GM18909 (cell line): ENCODE results near the gene IBA57.

Experiments
- ATAC-seq: cut with Tn5 transposase; IDR thresholded peaks from one replicate; pipeline ENCODE4 v1.9.1; 2021; ENCODE audit warnings: mild to moderate bottlenecking; ENCODE audit not compliant: unreplicated experiment, poor library complexity

The IBA57 gene

GRCh38 chr1:228144193-228144992, 21.2 kb upstream of the IBA57 start:
- ATAC-seq = no peak

- ATAC-seq = no peak
Measured at GRCh38 chr1:228144993-228145343, 20.6 kb upstream of the IBA57 start.

- ATAC-seq = no peak
Measured at GRCh38 chr1:228145463-228146416, 19.9 kb upstream of the IBA57 start.

- ATAC-seq = no peak
Measured at GRCh38 chr1:228146417-228147150, 19.0 kb upstream of the IBA57 start.

GRCh38 chr1:228147151-228147693, 18.4 kb upstream of the IBA57 start:
- no peak for ATAC-seq

- ATAC-seq = no peak
Measured at GRCh38 chr1:228147768-228148167, 17.8 kb upstream of the IBA57 start.

- no peak for ATAC-seq
Measured at GRCh38 chr1:228148196-228148861, 17.3 kb upstream of the IBA57 start.

- no peak for ATAC-seq
Measured at GRCh38 chr1:228148935-228149405, 16.6 kb upstream of the IBA57 start.

- ATAC-seq = no peak
Measured at GRCh38 chr1:228149406-228150119, 16.0 kb upstream of the IBA57 start, which contains the start of gene GJC2. TSS of gene GJC2 (plus strand) at chr1:228149930. CDS start at chr1:228157759, 7,829 bp downstream.

- ATAC-seq = no peak
Measured at GRCh38 chr1:228150120-228150460, 15.5 kb upstream of the IBA57 start.

- no peak for ATAC-seq
Measured at GRCh38 chr1:228150461-228151179, 15.0 kb upstream of the IBA57 start.

- ATAC-seq = no peak
Measured at GRCh38 chr1:228151180-228151925, 14.3 kb upstream of the IBA57 start.

- no peak for ATAC-seq
Measured at GRCh38 chr1:228152097-228152917, 13.3 kb upstream of the IBA57 start.

- no peak for ATAC-seq
Measured at GRCh38 chr1:228152918-228153258, 12.7 kb upstream of the IBA57 start.

GRCh38 chr1:228154021-228154669, 11.5 kb upstream of the IBA57 start:
- no peak for ATAC-seq

GRCh38 chr1:228154670-228155571, 10.7 kb upstream of the IBA57 start:
- ATAC-seq = no peak
